Osteoblast (primary cell): ENCODE results near the gene PITPNM1. TPM values are rescaled to one million over a fixed set of nuclear protein-coding genes. Genes with fewer than 3 reads are reported as not detected.
A peak's percentile ranks its signal among the peaks of the same experiment; 100 is the strongest.

ENCODE experiments used
- DNase-seq: peaks from one replicate; pipeline ENCODE4 v3.0.0; 2011; ENCODE audit warnings: low spot score, mixed read lengths; ENCODE audit not compliant: insufficient read length; ENCODE audit errors: missing footprints
- H2AFZ ChIP-seq: 2 replicates; pipeline ENCODE4 v1.6.0; 2011; ENCODE audit warnings: mild to moderate bottlenecking, low read length
- H3K27ac ChIP-seq: 2 replicates; pipeline ENCODE4 v1.5.1; 2011; ENCODE audit warnings: mild to moderate bottlenecking, low read depth, low read length, moderate library complexity
- H3K27me3 ChIP-seq: 2 replicates; pipeline ENCODE4 v1.6.0; 2012; ENCODE audit warnings: mild to moderate bottlenecking, control low read depth, inconsistent platforms, low read length, moderate library complexity; ENCODE audit not compliant: insufficient read depth
- H3K36me3 ChIP-seq: 2 replicates; pipeline ENCODE4 v1.5.1; 2011; ENCODE audit warnings: mild to moderate bottlenecking, low read length, control low read depth, moderate library complexity; ENCODE audit not compliant: insufficient read depth
- H3K4me1 ChIP-seq: 2 replicates; pipeline ENCODE4 v1.5.1; 2011; ENCODE audit warnings: mild to moderate bottlenecking, low read length, control low read depth, moderate library complexity; ENCODE audit not compliant: insufficient read depth
- H3K4me2 ChIP-seq: 2 replicates; pipeline ENCODE4 v1.6.0; 2011; ENCODE audit warnings: mild to moderate bottlenecking, low read length; ENCODE audit not compliant: insufficient read depth
- H3K4me3 ChIP-seq: fragments of 200-600 bp; sonication (generic); 3 replicates; pipeline ENCODE4 v1.5.1; 2012; ENCODE audit warnings: mild to moderate bottlenecking, low read length, inconsistent platforms; ENCODE audit not compliant: insufficient read depth
- H3K79me2 ChIP-seq: 2 replicates; pipeline ENCODE4 v1.6.0; 2012; ENCODE audit warnings: mild to moderate bottlenecking, low read length, control low read depth, inconsistent platforms; ENCODE audit not compliant: insufficient read depth
- H3K9me3 ChIP-seq: 2 replicates; pipeline ENCODE4 v1.5.1; 2011; ENCODE audit warnings: low read depth, low read length, control low read depth
- H4K20me1 ChIP-seq: 2 replicates; pipeline ENCODE4 v1.6.0; 2012; ENCODE audit warnings: mild to moderate bottlenecking, low read length, control low read depth; ENCODE audit not compliant: insufficient read depth
- small RNA-seq: library from RNA; depleted of rRNA; stranded (forward); fragments of <200 nt; gene quantifications from one replicate; pipeline ENCODE3, GENCODE V24; 2012
- total RNA-seq: library from RNA; depleted of rRNA; stranded (reverse); fragments of >200 nt; gene quantifications from 2 replicates; pipeline ENCODE4 v1.2.3, GENCODE V29; 2012
- TF ChIP-seq, protein P1 (sequence below): IDR thresholded peaks from 2 replicates; pipeline ENCODE4 v1.5.1; 2011; ENCODE audit warnings: mild to moderate bottlenecking, low read depth, low read length, moderate library complexity; ENCODE audit errors: extremely low read depth

Gene PITPNM1
- total RNA-seq, 1 donor = 14.1 TPM

DNA sequence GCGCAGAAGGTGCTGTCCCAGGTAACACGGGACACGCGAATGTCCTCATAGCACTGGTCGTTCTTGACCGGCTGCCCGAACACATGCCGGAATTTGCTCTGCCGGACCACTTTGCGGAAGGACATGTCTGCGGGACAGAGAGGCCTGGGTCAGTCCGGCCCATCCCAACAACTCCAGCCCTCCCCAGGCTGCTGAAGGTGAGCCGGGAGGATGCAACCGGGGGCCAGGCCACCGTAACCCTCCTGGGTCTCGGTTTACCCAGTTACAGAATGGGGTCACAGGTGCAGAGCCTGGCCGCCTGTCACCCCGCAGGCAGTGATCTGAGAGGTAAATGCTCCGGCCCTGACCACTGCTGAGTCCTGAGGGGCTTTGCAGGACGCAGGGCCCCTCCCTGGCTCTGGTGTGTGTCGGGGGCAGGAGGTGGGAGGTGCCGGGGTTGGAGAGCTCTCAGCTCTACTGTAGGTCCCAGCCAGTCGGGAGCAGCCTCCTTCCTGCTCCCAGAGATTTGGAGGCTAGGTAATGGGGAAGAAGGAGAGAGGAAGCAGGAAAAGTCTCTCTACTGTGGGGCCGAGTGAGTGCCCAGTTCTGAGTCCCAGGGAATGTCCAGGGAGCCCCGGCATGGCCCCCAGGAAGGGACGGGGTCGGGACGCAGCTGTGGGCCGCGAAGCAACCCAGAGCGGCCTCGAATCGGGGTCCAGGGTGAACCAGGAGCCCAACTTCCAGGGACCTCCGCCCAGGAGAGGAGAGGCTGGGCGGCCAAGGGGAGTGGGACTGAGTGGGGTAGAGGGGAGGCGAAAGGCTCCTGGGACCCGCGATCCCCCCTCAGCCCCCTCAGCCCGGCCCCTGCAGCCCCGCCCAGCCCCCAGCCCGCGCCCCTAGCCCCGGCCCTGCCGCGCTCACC is 62.4 kb downstream of the PITPNM1 start:
- H3K36me3 ChIP-seq = peaks cover 13% of the 10 kb centered on the region
- peak overlapping the region; percentile 92 for H3K4me3 ChIP-seq
- no peak overlapping the region for H2AFZ ChIP-seq
- H3K27me3 ChIP-seq = no peaks in the 10 kb centered on the region
- peak; percentile 96 for DNase-seq
- TF ChIP-seq, protein P1, sequence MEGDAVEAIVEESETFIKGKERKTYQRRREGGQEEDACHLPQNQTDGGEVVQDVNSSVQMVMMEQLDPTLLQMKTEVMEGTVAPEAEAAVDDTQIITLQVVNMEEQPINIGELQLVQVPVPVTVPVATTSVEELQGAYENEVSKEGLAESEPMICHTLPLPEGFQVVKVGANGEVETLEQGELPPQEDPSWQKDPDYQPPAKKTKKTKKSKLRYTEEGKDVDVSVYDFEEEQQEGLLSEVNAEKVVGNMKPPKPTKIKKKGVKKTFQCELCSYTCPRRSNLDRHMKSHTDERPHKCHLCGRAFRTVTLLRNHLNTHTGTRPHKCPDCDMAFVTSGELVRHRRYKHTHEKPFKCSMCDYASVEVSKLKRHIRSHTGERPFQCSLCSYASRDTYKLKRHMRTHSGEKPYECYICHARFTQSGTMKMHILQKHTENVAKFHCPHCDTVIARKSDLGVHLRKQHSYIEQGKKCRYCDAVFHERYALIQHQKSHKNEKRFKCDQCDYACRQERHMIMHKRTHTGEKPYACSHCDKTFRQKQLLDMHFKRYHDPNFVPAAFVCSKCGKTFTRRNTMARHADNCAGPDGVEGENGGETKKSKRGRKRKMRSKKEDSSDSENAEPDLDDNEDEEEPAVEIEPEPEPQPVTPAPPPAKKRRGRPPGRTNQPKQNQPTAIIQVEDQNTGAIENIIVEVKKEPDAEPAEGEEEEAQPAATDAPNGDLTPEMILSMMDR = no peak
- peak overlapping the region; percentile 65 for H3K27ac ChIP-seq
- peak overlapping the region; percentile 86 for H3K4me2 ChIP-seq
- H3K9me3 ChIP-seq = no peaks in the 10 kb centered on the region
- peaks cover 18% of the 10 kb centered on the region for H3K79me2 ChIP-seq
- H4K20me1 ChIP-seq = peaks cover 10% of the 10 kb centered on the region
- H3K4me1 ChIP-seq = peaks cover 7% of the 10 kb centered on the region

Small RNAs within 50 kb of the gene (small RNA-seq; reads per million reads assigned to genes)
- gene MIR6752 = not detected

Other genes with a start within 250 kb of the PITPNM1 start
- gene GRK2, start 238.9 kb downstream of the PITPNM1 start, total RNA-seq = 21.4 and 23.6 TPM in 2 replicates
- gene ANKRD13D, start 216.1 kb downstream of the PITPNM1 start, total RNA-seq = 33.0 and 34.4 TPM in 2 replicates
- 13.3 and 25.0 TPM in 2 replicates for gene SSH3, start 201.8 kb downstream of the PITPNM1 start, total RNA-seq
- 43.3 and 59.4 TPM in 2 replicates for gene POLD4, start 151.8 kb downstream of the PITPNM1 start, total RNA-seq
- gene CLCF1, start 131.8 kb downstream of the PITPNM1 start, total RNA-seq = 6.2 and 6.9 TPM in 2 replicates
- 7.6 and 10.3 TPM in 2 replicates for gene RAD9A, start 113.4 kb downstream of the PITPNM1 start, total RNA-seq
- 161 and 169 TPM in 2 replicates for gene PPP1CA, start 103.5 kb downstream of the PITPNM1 start, total RNA-seq
- not detected in 2 replicates for gene TBC1D10C, start 101.3 kb downstream of the PITPNM1 start, total RNA-seq
- under 0.01 TPM in 2 replicates for gene CARNS1, start 89.7 kb downstream of the PITPNM1 start, total RNA-seq
- gene RPS6KB2, start 76.9 kb downstream of the PITPNM1 start, total RNA-seq = 33.9 and 36.9 TPM in 2 replicates
- gene PTPRCAP, start 67.7 kb downstream of the PITPNM1 start, total RNA-seq = under 0.01 and 0.36 TPM in 2 replicates
- gene CORO1B, start 61.9 kb downstream of the PITPNM1 start, total RNA-seq = 137 and 140 TPM in 2 replicates
- not detected in 2 replicates for gene GPR152, start 52.6 kb downstream of the PITPNM1 start, total RNA-seq
- not detected in 2 replicates for gene CABP4, start 50.0 kb downstream of the PITPNM1 start, total RNA-seq
- gene TMEM134, start 36.1 kb downstream of the PITPNM1 start, total RNA-seq = 15.6 and 29.3 TPM in 2 replicates
- gene AIP, start 22.3 kb downstream of the PITPNM1 start, total RNA-seq = 64.2 and 71.3 TPM in 2 replicates
- gene CDK2AP2, start 2.8 kb upstream of the PITPNM1 start, total RNA-seq = 6.2 and 10.3 TPM in 2 replicates
- gene CABP2, start 18.1 kb upstream of the PITPNM1 start, total RNA-seq = not detected in 2 replicates
- gene GSTP1, start 78.4 kb upstream of the PITPNM1 start, total RNA-seq = 361 and 465 TPM in 2 replicates
- 146 and 158 TPM in 2 replicates for gene NDUFV1, start 101.6 kb upstream of the PITPNM1 start, total RNA-seq
- gene NUDT8, start 124.6 kb upstream of the PITPNM1 start, total RNA-seq = 4.7 and 5.3 TPM in 2 replicates
- gene TBX10, start 134.4 kb upstream of the PITPNM1 start, total RNA-seq = not detected in 2 replicates
- under 0.01 and 0.29 TPM in 2 replicates for gene ACY3, start 145.4 kb upstream of the PITPNM1 start, total RNA-seq
- not detected in 2 replicates for gene ALDH3B2, start 169.3 kb upstream of the PITPNM1 start, total RNA-seq